ENCODE data around the gene FBXL7.
A peak's percentile ranks its signal among the peaks of the same experiment; 100 is the strongest.

FBXL7 gene

GRCh38 chr5:15499528-15500324, at the start of gene FBXL7:
Gene FBXL7, plus strand, starts transcription at chr5:15500180.
- H3K27ac ChIP-seq = no peak within 1 kb of the TSS
- no peak for DNase-seq (ENCODE audit: low read depth, low spot score)

- no peak for DNase-seq (ENCODE audit: low read depth, low spot score)
- H3K27ac ChIP-seq = no peak overlapping the region
Measured at GRCh38 chr5:15450473-15450872, 49.5 kb upstream of the FBXL7 start.

GRCh38 chr5:15450949-15451348, 49.0 kb upstream of the FBXL7 start:
- no peak for DNase-seq (ENCODE audit: low read depth, low spot score)

GRCh38 chr5:15452030-15452429, 48.0 kb upstream of the FBXL7 start:
- DNase-seq (ENCODE audit: low read depth, low spot score) = no peak
- no peak overlapping the region for H3K27ac ChIP-seq

More at GRCh38 chr5:15450949-15451348, 49.0 kb upstream of the FBXL7 start:
- H3K27ac ChIP-seq = no peak overlapping the region

GRCh38 chr5:15452781-15453180, 47.2 kb upstream of the FBXL7 start:
- no peak for DNase-seq (ENCODE audit: low read depth, low spot score)

GRCh38 chr5:15459200-15459599, 40.8 kb upstream of the FBXL7 start:
- DNase-seq (ENCODE audit: low read depth, low spot score) = no peak

More at GRCh38 chr5:15452781-15453180, 47.2 kb upstream of the FBXL7 start:
- no peak overlapping the region for H3K27ac ChIP-seq

GRCh38 chr5:15463231-15463980, 36.6 kb upstream of the FBXL7 start:
- H3K27ac ChIP-seq = no peak overlapping the region
- DNase-seq (ENCODE audit: low read depth, low spot score) = peak; percentile 2

More at GRCh38 chr5:15459200-15459599, 40.8 kb upstream of the FBXL7 start:
- no peak overlapping the region for H3K27ac ChIP-seq

- no peak for DNase-seq (ENCODE audit: low read depth, low spot score)
- H3K27ac ChIP-seq = no peak overlapping the region
Measured at GRCh38 chr5:15472116-15472515, 27.9 kb upstream of the FBXL7 start.

- H3K27ac ChIP-seq = no peak overlapping the region
- DNase-seq (ENCODE audit: low read depth, low spot score) = no peak
Measured at GRCh38 chr5:15474143-15474719, 25.7 kb upstream of the FBXL7 start.

- no peak overlapping the region for H3K27ac ChIP-seq
- no peak for DNase-seq (ENCODE audit: low read depth, low spot score)
Measured at GRCh38 chr5:15475367-15475766, 24.6 kb upstream of the FBXL7 start.

- no peak for DNase-seq (ENCODE audit: low read depth, low spot score)
- H3K27ac ChIP-seq = no peak overlapping the region
Measured at GRCh38 chr5:15476977-15477376, 23.0 kb upstream of the FBXL7 start.

- no peak for DNase-seq (ENCODE audit: low read depth, low spot score)
- H3K27ac ChIP-seq = no peak overlapping the region
Measured at GRCh38 chr5:15480436-15480835, 19.5 kb upstream of the FBXL7 start.

GRCh38 chr5:15483351-15484097, 16.5 kb upstream of the FBXL7 start:
- no peak for DNase-seq (ENCODE audit: low read depth, low spot score)
- H3K27ac ChIP-seq = no peak overlapping the region

GRCh38 chr5:15487228-15487627, 12.8 kb upstream of the FBXL7 start:
- no peak overlapping the region for H3K27ac ChIP-seq
- no peak for DNase-seq (ENCODE audit: low read depth, low spot score)

- no peak overlapping the region for H3K27ac ChIP-seq
- no peak for DNase-seq (ENCODE audit: low read depth, low spot score)
Measured at GRCh38 chr5:15489571-15490235, 10.3 kb upstream of the FBXL7 start.

- DNase-seq (ENCODE audit: low read depth, low spot score) = no peak
Measured at GRCh38 chr5:15492545-15492944, 7.4 kb upstream of the FBXL7 start.

GRCh38 chr5:15493501-15493900, 6.5 kb upstream of the FBXL7 start:
- no peak for DNase-seq (ENCODE audit: low read depth, low spot score)
- H3K27ac ChIP-seq = no peak overlapping the region

More at GRCh38 chr5:15492545-15492944, 7.4 kb upstream of the FBXL7 start:
- H3K27ac ChIP-seq = no peak overlapping the region

- H3K27ac ChIP-seq = no peak overlapping the region
- DNase-seq (ENCODE audit: low read depth, low spot score) = no peak
Measured at GRCh38 chr5:15495026-15495425, 5.0 kb upstream of the FBXL7 start.

GRCh38 chr5:15496886-15497285, 3.1 kb upstream of the FBXL7 start:
- no peak overlapping the region for H3K27ac ChIP-seq
- no peak for DNase-seq (ENCODE audit: low read depth, low spot score)
